Muscle of arm (tissue), 14 donors: ENCODE data around the gene ADGRE2. TPM values are rescaled to one million over a fixed set of nuclear protein-coding genes. Genes with fewer than 3 reads are reported as not detected.
"Not testable (repeated sequence)": the region's sequence is repeated elsewhere in the genome, so short reads cannot be mapped to it uniquely, and the experiment has no call there.

ENCODE experiments used
- DNase-seq: peaks from one replicate; pipeline ENCODE4 v3.0.0-alpha.2; 2013
- long read RNA-seq, 11 donors: transcript quantifications; one replicate each; lab custom pipeline, GENCODE V29; 2026
- polyA plus RNA-seq, 12 donors: library from polyadenylated mRNA; unstranded; fragments of 120-200 nt; gene quantifications; one replicate each; pipeline ENCODE4 v1.2.1, GENCODE V29; 2013; ENCODE audit not compliant: insufficient read length in 12 of 12

Gene ADGRE2
- polyA plus RNA-seq, result 10 to 100 TPM in 1 of 12 donors, 1 to 10 TPM in 6, under 1 TPM in 4, not detected in 1; 0.38 to 11.5 (median 1.2) TPM
- long read RNA-seq, donor 1, result 0 reads
- long read RNA-seq, donor 2, result 0 reads
- long read RNA-seq, donor 3, result 0 reads
- long read RNA-seq, donor 4, result 0 reads
- long read RNA-seq, donor 5, result 0 reads
- long read RNA-seq, donor 6, result 0 reads
- long read RNA-seq, donor 7, result 0 reads
- long read RNA-seq, donor 8, result 0 reads
- long read RNA-seq, donor 9, result 0 reads
- long read RNA-seq, donor 10, result 0 reads
- long read RNA-seq, donor 11, result 0 reads

DNA sequence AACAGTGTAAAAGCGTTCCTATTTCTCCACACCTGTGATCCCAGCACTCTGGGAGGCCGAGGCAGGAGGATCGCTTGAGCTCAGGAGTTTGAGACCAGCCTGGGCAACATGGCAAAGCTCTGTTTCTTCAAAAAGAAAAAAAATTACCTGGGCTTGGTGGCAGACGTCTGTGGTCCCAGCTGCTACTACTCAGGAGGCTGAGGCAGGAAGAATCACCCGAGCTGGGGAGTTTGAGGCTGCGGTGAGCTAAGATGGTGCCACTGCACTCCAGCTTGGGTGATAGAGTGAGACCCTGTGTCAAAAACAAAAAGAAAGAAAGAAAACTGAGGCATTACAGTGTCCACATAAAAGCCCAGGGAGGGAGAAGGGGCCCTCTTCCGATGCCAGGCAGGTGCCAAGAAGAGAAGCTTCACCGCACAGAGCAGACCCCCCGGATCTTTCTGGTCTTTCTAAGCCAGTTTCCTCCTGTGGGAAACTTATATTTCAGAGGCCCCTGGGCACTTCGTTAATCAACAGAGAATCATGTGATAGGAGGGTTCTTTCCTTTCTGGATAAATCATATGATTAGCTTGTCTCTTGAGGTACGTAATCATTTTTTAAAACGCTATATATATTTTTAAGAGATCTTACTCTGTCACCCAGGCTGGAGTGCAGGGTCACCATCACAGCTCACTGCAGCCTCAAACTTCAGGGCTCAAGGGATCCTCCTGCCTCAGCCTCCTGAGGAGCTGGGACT, at the start of gene ADGRE2:
ADGRE2 (minus strand) TSS at position 451 of the 736 bp plus-strand sequence. CDS start 1,804 bp downstream, outside the sequence.
- DNase-seq, result not testable (repeated sequence)

GRCh38 chr19:14826006-14826405, 47.6 kb upstream of the ADGRE2 start:
- no peak for DNase-seq

DNA sequence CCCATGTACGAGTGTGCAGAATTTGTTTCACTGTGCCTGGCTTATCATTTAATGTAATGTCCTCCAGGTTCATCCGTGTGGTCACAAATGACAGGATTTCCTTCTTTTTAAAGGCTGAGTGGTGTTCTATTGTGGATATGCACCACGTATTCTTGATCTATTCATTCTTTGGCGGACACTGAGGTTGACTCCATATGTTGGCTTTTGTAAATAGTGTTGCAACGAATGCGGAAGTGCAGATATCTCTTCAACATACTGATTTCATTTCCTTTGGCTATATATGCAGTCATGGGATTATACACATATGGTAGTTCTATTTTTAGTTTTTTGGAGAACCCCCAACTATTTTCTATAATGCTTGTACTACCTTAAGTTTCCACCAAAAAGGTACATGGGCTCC, 43.6 kb upstream of the ADGRE2 start:
- peak; percentile 41 for DNase-seq

DNA sequence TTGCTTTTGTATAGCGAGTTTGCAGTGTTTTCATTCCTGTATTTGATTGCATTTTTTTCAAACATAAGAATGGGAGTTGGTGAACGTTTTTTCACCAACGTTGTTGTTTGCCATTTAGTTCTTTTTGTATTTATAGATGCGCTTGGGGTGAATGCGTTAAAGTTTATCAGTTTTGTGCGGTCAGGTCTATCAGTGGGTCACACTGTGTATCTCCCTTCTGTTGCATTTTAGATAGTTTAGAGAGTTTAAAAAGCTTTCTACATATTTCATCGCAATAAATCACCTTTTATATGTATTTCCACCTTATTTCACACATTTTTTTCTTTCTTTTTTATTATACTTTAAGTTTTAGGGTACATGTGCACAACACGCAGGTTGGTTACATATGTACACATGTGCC, 40.2 kb upstream of the ADGRE2 start:
- DNase-seq, result no peak

GRCh38 chr19:14817052-14817451, 38.7 kb upstream of the ADGRE2 start:
- DNase-seq, result no peak

- DNase-seq, result no peak
These were observed 36.8 kb upstream of the ADGRE2 start for GRCh38 chr19:14814982-14815652.

DNA sequence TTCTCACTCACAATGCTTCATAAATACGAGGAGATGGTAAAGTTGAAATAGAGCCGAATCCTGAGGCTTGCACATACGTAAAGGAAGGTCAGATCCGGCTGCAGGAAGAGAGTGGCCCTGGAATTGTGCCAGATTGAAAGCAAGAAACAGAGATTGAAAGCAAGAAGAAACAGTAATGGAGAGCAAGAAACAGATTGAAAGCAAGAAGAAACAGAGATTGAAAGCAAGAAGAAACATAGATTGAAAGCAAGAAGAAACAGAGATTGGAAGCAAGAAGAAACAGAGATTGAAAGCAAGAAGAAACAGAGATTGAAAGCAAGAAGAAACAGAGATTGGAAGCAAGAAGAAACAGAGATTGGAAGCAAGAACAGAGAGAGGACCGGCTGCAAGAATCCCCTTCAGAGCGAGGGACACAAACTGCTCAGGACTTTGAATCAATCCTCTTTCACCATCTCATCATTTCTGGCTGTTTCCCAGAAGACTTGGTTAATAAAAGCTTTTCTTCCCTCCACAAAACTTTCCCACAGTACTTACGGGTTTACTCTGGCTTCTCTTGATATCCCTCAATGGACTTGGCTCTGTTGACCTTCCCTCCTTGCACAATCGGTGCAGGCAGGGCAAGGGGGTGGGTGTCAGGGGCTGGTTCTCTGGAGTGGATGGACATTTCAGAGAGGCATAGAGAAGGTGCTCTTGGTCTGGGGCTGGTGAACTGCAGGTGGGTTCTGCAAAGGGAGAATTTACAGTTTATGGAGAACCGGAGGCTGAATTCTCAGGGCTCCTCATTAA, 31.1 kb upstream of the ADGRE2 start:
- no peak for DNase-seq

- DNase-seq, result no peak
These were observed 26.4 kb upstream of the ADGRE2 start for GRCh38 chr19:14804765-14805164.

DNA sequence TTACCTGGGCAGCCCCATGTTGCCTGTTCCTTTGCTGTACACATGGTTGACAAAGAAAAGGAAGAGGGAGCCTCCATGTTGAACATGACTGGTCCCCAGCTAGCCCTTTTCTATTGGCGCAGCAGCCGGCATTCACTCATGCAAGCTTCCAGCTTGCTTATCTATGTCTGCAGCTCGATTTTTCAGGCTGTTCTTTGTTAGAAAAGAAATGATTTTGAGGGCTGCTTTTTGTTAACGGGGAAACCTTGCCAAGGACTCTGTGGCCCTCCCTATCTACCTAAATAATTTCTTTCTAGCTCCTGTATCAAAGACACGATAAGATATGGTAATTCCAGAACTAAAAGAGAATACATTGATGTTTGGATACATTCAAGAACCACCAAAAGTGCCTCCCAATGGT, 20.4 kb upstream of the ADGRE2 start:
- DNase-seq, result no peak

GRCh38 chr19:14796021-14796420, 17.7 kb upstream of the ADGRE2 start:
- no peak for DNase-seq

GRCh38 chr19:14795078-14795721, 16.8 kb upstream of the ADGRE2 start:
- DNase-seq, result no peak

GRCh38 chr19:14792250-14792649, 13.9 kb upstream of the ADGRE2 start:
- not testable (repeated sequence) for DNase-seq

- DNase-seq, result no peak
These were observed 8.1 kb upstream of the ADGRE2 start for GRCh38 chr19:14786421-14786851.

DNA sequence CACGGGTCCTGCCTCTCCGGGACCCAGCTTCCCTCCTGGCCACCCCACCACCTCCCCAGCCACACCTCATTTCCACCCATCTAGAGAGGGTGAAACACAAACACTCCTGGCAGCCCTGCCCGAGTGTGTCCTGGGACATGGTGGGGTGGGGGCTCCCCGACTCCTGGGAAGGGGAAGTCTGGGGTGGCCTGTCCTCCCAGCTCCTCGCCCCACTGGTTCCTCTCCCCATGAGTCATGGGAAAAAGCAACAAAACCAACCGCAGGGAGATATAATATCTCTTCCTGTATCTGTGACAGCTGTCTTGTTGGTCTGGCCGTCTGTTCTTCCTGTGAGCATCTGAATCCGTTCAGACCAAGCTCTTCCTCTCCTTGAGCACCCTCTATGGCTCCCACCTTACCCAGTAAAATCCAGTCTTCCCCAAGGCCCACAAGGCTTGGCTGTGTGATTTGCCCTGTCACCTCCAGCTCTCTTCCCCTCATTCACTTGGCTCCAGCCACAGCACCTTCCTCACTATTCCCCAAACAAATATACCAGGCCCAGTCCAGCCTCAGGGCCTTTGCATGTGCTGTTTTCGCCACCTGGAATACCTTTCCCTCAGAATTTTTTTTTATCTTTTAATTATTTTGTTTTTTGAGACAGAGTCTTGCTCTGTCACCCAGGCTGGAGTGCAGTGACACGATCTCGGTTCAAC, 6.9 kb upstream of the ADGRE2 start:
- not testable (repeated sequence) for DNase-seq

GRCh38 chr19:14784730-14785101, 6.4 kb upstream of the ADGRE2 start:
- DNase-seq, result not testable (repeated sequence)

DNA sequence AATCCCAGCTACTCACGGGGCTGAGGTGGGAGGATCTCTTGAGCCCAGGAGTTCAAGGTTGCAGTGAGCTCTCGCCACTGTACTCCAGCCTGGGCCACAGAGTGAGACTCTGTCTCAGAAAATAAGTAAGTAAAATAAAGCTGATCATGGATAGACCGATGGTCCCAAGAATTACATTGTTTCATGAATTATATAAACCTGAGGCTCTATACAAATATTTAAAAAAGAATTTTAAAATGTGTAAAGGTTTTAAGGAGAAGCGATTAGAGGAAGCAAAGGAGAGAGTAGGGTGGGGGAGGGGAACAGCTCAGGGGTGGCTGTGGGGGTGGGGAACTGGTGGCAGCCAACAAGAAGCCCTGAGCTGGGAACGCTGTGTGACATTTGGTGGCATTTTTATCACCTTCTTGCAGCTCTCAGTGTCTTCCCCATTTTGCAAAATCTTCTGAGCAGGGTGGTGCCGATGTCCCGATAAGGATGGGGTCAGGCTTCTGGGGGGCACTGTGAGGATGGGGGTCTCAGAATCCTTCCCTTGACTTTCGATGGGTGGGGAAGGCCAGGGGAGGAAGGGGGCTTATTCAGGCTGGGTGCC, 5.1 kb upstream of the ADGRE2 start:
- DNase-seq, result not testable (repeated sequence)

DNA sequence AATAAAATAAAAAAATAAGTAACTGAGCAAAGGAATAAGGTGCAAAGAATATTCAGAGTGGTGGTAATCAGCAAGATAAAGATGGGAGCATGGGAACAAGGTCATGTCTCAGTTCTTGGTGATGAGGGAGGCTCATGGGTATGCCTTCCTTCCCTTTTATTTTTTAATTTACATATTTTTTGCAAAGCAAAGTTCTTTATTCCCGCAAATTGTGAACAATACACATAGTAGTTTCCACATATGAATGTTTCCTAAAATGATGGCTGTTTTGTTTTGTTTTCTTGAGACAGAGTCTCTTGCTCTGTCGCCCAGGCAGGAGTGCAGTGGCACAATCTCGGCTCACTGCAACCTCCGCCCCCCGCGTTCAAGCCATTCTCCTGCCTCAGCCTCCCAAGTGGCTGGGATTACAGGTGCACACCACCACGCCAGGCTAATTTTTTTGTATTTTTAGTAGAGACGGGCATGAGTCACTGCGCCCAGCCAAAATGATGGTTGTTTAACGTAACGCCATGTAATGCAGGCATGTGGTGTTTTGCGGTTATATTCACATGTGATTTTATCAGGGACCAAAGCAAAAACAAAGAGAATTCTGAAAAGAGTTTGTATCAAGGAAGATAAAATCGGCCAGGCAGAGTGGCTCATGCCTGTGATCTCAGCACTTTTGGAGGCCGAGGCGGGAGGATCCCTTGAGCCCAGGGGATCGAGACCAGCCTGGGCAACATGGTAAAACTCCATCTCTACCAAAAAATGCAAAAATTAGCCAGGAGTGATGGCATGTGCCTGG, 4.5 kb upstream of the ADGRE2 start:
- no peak for DNase-seq

DNA sequence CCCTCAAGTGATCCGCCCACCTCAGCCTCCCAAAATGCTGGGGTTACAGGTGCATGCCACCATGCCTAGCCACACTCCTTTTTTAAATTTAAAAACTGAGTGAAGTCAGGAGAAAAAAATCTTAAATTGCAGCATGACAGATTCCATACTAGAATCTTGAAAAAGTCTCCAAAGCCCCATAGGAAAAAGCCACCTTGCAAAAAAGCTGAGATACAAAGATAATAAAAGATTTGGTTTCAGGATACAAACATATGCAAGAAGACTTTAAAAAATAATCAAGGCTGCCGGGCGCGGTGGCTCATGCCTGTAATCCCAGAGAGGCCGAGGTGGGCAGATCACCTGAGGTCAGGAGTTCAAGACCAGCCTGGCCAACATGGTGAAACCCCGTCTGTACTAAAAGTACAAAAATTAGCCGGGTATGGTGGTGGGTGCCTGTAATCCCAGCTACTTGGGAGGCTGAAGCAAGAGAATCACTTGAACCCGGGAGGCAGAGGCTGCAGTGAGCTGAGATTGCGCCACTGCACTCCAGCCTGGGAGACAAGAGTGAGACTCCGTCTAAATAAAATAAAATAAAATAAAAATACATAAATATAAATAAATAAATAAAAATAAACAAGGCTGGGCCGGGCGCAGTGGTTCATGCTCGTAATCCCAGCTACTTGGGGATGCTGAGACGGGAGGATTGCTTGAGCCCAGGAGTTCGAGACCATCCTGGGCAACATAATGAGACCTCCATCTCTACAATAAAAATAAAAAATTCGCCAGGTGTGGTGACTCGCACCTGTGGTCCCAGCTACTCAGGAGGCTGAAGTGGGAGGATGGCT, 3.6 kb upstream of the ADGRE2 start:
- not testable (repeated sequence) for DNase-seq
